KMS-11 (cell line): Measurements from ENCODE around the gene NEUROD2.

ENCODE experiments used
- H2AFZ ChIP-seq: fragments of 200-600 bp; sonication (generic); 2 replicates; pipeline ENCODE4 v1.6.1; 2016; ENCODE audit warnings: antibody characterized with exemption, mixed run types, low read depth
- H3K27ac ChIP-seq: fragments of 200-600 bp; sonication (generic); 2 replicates; pipeline ENCODE4 v1.6.1; 2016; ENCODE audit warnings: mild to moderate bottlenecking, mixed run types
- H3K27me3 ChIP-seq: fragments of 200-600 bp; sonication (generic); 2 replicates; pipeline ENCODE4 v1.6.1; 2017; ENCODE audit warnings: mild to moderate bottlenecking, low read depth, mixed run types, moderate library complexity; ENCODE audit not compliant: insufficient read depth
- H3K36me3 ChIP-seq: fragments of 200-600 bp; sonication (generic); 2 replicates; pipeline ENCODE4 v1.6.1; 2017; ENCODE audit warnings: mild to moderate bottlenecking, mixed run types; ENCODE audit not compliant: insufficient read depth
- H3K4me1 ChIP-seq: fragments of 200-600 bp; sonication (generic); 2 replicates; pipeline ENCODE4 v1.6.1; 2016; ENCODE audit warnings: mild to moderate bottlenecking, low read depth, mixed run types; ENCODE audit not compliant: poor library complexity, severe bottlenecking
- H3K4me2 ChIP-seq: fragments of 200-600 bp; sonication (generic); 2 replicates; pipeline ENCODE4 v1.7.0; 2016; ENCODE audit warnings: mild to moderate bottlenecking, mixed run types
- H3K4me3 ChIP-seq: fragments of 200-600 bp; sonication (generic); IDR thresholded peaks from 2 replicates; pipeline ENCODE4 v1.6.1; 2017; ENCODE audit warnings: low read depth, low read length, mixed read lengths; ENCODE audit not compliant: insufficient read depth
- H3K79me2 ChIP-seq: fragments of 200-600 bp; sonication (generic); 2 replicates; pipeline ENCODE4 v1.6.1; 2016; ENCODE audit warnings: low read depth, mixed run types; ENCODE audit not compliant: insufficient read depth
- H3K9ac ChIP-seq: fragments of 200-600 bp; sonication (generic); 2 replicates; pipeline ENCODE4 v1.6.1; 2016; ENCODE audit warnings: mild to moderate bottlenecking, mixed run types
- H4K20me1 ChIP-seq: fragments of 200-600 bp; sonication (generic); 2 replicates; pipeline ENCODE4 v1.6.1; 2016; ENCODE audit warnings: mild to moderate bottlenecking, mixed run types; ENCODE audit not compliant: insufficient read depth
- TF ChIP-seq, protein P1 (sequence below): fragments of 200-600 bp; sonication (generic); conservative IDR thresholded peaks from 2 replicates; pipeline ENCODE4 v1.6.1; 2017; ENCODE audit warnings: low read depth, mild to moderate bottlenecking, antibody characterized with exemption, low read length, moderate library complexity, mixed read lengths

The NEUROD2 gene

DNA sequence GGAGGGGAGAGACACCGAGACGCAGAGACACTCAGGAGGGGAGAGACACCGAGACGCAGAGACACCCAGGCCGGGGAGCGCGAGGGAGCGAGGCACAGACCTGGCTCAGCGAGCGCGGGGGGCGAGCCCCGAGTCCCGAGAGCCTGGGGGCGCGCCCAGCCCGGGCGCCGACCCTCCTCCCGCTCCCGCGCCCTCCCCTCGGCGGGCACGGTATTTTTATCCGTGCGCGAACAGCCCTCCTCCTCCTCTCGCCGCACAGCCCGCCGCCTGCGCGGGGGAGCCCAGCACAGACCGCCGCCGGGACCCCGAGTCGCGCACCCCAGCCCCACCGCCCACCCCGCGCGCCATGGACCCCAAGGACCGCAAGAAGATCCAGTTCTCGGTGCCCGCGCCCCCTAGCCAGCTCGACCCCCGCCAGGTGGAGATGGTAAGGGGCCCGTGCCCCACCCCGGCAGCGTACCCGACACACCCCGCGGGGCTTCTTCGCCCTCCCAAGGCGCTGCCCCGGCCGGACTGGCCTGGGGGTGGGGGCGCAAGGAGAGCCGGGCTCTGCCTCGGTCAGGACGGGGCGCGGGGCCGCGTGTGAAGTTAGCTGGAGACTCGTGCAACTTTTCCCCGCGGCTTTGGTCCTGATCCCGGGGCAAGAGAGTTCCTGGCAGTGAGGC lies 19.5 kb upstream of the NEUROD2 start:
- no peak overlapping the region for H3K4me2 ChIP-seq
- peaks cover 8% of the 10 kb centered on the region; the same call in 1 of the 2 replicates for H3K27me3 ChIP-seq
- no peaks in the 10 kb centered on the region for H3K36me3 ChIP-seq
- no peak overlapping the region for H3K9ac ChIP-seq
- H3K4me1 ChIP-seq, result peaks cover 19% of the 10 kb centered on the region
- no peak overlapping the region for H3K4me3 ChIP-seq
- H3K27ac ChIP-seq, result no peak overlapping the region
- H2AFZ ChIP-seq, result no peak overlapping the region
- TF ChIP-seq, protein P1, sequence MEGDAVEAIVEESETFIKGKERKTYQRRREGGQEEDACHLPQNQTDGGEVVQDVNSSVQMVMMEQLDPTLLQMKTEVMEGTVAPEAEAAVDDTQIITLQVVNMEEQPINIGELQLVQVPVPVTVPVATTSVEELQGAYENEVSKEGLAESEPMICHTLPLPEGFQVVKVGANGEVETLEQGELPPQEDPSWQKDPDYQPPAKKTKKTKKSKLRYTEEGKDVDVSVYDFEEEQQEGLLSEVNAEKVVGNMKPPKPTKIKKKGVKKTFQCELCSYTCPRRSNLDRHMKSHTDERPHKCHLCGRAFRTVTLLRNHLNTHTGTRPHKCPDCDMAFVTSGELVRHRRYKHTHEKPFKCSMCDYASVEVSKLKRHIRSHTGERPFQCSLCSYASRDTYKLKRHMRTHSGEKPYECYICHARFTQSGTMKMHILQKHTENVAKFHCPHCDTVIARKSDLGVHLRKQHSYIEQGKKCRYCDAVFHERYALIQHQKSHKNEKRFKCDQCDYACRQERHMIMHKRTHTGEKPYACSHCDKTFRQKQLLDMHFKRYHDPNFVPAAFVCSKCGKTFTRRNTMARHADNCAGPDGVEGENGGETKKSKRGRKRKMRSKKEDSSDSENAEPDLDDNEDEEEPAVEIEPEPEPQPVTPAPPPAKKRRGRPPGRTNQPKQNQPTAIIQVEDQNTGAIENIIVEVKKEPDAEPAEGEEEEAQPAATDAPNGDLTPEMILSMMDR, result no peak
- H4K20me1 ChIP-seq, result no peaks in the 10 kb centered on the region
- H3K79me2 ChIP-seq, result no peaks in the 10 kb centered on the region

DNA sequence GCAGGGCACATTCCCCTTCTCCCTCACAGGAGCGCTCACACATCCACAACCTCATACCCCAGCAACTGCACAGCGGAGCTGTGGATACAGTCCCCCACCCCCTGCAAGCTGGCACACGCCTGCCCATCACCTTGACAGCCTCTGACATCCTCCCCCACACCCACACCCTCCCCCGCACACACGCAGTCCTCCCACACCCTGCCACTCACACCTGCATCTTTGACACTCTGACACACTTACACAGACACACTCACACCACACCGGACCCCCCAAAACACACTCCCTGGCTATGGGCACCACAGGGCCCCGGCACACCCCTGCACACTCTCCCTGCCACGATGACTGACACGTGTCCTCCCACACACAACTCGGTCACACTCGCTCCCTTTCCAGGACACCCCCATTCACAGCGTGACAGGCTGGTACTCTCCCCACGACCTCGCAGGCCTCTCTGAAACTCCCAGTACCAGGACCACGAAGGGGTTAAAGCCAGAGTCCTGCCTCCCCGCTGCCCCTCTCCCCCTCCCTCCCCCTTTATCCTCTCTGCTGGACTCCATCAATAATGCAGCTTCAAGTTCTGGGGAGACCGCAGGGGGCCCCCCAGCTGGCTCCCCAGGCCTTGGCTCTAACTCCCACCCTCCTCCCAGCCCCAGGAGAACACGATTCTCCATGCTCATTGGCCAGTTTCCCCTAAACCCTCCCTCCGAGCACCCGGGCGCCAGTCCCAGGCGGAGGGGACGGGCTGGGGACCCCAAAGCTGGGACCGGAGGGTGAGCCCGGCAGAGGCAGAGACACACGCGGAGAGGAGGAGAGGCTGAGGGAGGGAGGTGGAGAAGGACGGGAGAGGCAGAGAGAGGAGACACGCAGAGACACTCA lies 18.7 kb upstream of the NEUROD2 start, which contains the start of gene PPP1R1B:
TSS of gene PPP1R1B (plus strand) at position 782 of the 876 bp plus-strand sequence. CDS start 441 bp downstream, outside the sequence.
- Histone ChIP-seq H2AFZ (no peak within 1 kb of the TSS), H3K36me3 (no peaks in the 10 kb centered on the region), H3K79me2 (no peaks in the 10 kb centered on the region), H3K4me3 (no peak within 1 kb of the TSS), H3K27ac (no peak within 1 kb of the TSS), H3K9ac (no peak within 1 kb of the TSS), H3K4me2 (no peak within 1 kb of the TSS), H4K20me1 (no peaks in the 10 kb centered on the region), H3K4me1 (peaks cover 20% of the 10 kb centered on the region), H3K27me3 (peaks cover 8% of the 10 kb centered on the region; the same call in 1 of the 2 replicates)
- TF ChIP-seq, protein P1, result no peak

DNA sequence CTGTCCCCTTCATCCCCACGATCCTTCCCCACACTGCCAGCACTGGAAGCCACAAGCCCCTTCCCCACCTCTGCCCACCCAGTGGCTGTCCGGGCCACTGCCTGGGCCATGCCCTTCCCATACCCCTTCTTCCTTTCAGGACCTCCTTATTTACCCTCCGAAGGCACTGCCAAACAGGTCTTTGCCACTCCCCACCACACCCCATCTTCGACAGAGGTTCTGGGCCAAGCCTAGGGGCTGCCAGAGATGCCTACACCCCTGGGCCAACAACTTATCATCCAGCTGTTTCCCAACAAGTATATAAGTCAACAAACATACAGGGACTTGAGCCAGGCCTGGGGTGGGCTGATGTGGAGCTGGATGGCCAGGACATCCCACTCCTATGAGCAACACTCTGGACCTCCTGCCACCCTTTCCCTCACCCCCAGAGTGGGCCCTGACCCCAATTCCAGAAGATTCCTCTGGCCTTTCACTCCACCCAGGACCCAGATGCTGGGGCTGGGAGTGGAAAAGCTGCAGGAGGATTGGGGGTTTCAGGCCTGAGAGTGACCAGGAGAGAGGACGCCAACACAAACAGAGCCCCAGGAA lies 17.6 kb upstream of the NEUROD2 start:
- no peaks in the 10 kb centered on the region for H4K20me1 ChIP-seq
- no peak overlapping the region for H3K4me3 ChIP-seq
- H3K27ac ChIP-seq, result no peak overlapping the region
- peaks cover 20% of the 10 kb centered on the region for H3K4me1 ChIP-seq
- H2AFZ ChIP-seq, result no peak overlapping the region
- no peak overlapping the region for H3K9ac ChIP-seq
- no peaks in the 10 kb centered on the region for H3K36me3 ChIP-seq
- H3K79me2 ChIP-seq, result no peaks in the 10 kb centered on the region
- no peak overlapping the region for H3K4me2 ChIP-seq
- peaks cover 8% of the 10 kb centered on the region; the same call in 1 of the 2 replicates for H3K27me3 ChIP-seq
- TF ChIP-seq, protein P1, result no peak

DNA sequence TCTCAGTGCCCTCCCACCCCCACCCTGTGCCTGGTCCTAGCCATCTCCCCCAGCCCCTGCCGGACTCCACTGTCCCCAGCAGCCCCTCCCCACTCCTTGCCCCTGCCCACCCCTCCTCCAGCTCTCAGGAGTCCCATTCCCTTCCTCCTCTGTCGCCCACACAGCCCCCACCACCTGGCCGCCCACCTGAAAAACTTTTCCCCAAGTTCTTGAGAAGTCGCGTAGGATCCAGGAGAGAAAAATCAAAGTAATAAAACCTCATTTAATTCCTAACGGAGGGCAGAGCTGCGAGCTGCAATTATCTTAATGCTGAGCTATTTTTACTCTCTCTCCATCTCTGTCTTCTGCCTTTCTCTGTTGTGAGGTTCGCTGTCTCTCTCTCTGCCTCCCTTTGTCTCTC lies 16.6 kb upstream of the NEUROD2 start:
- Histone ChIP-seq H3K4me1 (peaks cover 25% of the 10 kb centered on the region), H3K27ac (no peak overlapping the region), H3K4me2 (no peak overlapping the region), H4K20me1 (no peaks in the 10 kb centered on the region), H2AFZ (no peak overlapping the region), H3K9ac (no peak overlapping the region), H3K79me2 (no peaks in the 10 kb centered on the region), H3K36me3 (no peaks in the 10 kb centered on the region), H3K27me3 (peaks cover 3% of the 10 kb centered on the region; the same call in 1 of the 2 replicates), H3K4me3 (no peak overlapping the region)
- TF ChIP-seq, protein P1, result no peak
